Stromal cell of bone marrow (primary cell): ENCODE data around the gene BCAS3.
"Not testable (repeated sequence)": the region's sequence is repeated elsewhere in the genome, so short reads cannot be mapped to it uniquely, and the experiment has no call there.

ENCODE experiments used
- DNase-seq: peaks from one replicate; pipeline ENCODE4 v3.0.0-alpha.2; 2012; ENCODE audit warnings: low read depth

The BCAS3 gene

DNA sequence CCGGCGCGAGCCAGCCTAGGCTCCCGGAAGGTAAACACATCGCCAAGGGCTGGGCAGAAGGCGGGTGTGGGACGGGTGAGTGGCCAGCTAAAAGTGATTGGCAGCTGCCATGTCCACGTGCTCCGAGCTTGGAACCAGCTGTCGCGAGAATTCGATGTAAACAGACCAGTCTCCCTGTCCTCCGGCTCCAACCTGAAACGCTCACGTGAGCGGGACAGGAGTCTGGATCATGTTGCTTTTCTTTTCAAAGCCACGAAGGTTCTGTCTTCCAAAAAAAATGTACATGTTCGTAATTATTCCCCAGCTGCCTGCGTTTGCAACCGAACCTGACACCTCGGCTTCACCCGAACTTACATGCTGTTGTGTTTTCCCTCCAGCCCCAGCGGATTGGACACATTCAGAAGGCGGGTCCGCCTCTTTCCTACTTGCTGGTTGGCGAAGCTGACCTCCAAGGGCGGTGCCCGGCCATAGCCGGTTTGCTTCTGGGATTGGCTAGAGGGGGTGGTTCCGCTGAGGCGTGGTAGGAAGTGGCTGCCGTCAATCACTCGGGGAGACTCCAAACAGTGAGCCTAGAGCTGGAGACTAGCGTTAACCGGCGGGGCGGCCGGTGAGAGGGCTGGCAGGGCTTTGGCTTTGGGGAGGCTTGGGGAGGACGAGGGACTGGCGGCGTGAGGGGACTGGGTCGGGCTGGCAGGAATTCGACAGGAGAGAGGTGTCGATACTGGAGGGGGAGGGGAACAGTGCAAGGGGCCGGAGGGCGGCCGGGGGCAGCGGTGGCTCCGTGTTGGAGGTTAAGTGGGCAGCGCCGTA, at the start of gene BCAS3:
Gene BCAS3 (plus strand): TSS at position 544 of the 810 bp plus-strand sequence.
- DNase-seq = peak; percentile 99

DNA sequence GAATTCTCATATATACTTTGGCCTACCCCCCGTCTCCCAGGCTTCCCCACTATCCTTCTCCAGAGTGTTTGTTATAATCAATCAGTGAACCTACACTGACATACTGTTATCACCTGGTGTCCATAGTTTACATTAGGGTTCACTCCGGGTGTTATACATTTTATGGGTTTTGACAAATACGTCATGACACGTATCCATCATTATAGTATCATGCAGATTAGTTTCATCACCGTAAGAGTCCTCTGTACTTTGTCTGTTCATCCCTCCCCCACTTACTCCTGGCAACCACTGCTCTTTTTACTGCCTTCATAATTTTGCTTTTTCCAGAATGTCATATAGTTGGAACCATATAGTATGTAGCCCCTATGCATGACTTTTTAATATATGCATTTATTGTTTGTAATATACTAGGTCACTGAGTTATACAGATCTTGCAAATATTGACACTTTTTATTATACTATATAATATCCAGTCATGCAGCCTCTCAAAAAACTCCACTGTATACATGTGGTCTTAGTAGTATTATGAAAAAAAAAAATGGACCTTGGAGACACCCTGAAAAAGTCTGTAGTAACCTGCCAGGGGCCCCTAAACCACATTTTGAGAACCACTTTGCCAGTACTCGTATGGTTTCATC, 49.3 kb upstream of the BCAS3 start:
- no peak for DNase-seq

DNA sequence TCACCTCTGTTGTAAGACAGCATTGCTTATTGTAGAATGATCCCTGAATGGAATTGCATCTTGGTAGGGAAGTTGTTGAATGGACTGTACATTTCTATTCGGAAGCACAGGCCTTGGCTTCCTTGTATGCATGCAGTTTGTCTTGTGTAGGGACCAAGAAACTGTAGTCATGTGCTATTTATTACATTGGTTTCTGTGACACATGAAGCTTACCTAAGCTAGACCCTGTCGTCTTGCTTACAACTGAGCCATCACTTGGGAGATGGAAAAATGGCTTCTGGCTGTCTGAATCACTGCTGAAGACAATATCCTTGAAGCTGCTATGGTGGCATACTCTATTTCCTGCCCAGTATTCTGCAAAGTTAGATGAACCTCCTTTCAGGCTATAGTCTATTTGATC, 48.5 kb upstream of the BCAS3 start:
- DNase-seq = no peak

DNA sequence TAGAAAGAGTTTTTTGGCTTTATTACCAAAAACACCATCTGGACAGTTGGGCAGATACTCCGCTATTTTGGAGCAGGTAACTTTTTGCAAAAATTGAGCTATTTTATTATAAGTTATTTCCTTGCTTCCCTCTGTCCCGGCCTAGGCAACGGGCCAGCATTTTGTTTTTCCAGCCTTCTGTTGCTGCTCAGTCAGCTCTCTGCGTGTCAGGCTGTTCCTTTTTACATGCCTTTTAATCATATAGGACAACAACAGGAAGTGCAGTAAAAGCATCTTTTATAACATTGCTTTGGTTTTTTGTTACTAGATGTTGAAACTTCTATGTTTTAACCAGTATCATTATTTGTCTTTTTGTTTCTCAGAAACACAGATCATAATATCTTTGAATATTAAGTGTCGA, 47.3 kb upstream of the BCAS3 start:
- DNase-seq = peak; percentile 18

DNA sequence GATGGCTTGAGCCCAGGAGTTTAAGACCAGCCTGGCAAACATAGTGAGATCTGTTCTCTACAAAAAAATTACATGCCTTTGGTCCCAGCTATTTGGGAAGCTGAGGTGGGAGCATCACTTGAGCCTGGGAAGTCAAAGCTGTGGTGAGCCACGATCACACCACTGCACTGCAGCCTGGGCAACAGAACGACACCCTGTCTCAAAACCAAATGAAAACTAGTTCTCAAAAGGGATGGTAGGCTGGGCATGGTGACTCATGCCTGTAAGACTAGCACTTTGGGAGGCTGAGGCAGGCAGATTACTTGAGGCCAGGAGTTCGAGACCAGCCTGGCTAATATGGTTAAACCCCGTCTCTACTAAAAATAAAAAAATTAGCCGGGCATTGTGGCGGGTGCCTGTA, 46.5 kb upstream of the BCAS3 start:
- no peak for DNase-seq

DNA sequence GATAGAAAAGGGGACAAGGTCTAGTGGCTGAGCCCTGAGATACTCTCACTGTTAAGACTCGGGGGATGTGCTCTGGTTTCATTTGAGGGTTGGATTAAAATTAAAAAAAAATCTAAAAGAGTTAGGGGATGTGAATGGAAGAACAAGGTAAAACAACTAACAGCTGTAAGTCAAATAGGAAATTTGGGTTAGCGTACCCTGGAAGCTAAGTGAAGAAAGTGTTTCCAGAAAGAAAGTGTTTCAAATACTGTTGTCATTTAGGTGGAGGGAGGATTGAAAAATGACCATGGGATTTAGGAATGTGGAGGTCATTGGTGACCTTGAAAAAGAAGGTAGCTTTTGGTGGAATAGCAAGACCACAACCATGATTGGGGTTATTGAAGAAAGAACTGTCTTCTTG, 40.0 kb upstream of the BCAS3 start:
- no peak for DNase-seq

DNA sequence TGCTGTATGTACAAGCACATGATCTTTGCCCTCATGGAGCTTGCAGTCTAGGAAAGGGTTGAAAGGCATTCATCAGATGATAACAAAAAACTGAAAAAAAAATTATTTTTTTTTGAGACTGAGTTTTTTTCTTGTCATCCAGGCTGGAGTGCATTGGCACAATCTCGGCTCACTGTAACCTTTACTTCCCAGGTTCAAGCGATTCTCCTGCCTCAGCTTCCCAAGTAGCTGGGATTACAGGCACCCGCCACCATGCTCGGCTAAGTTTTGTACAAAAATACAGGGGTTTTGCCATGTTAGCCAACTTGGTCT, 38.7 kb upstream of the BCAS3 start:
- DNase-seq = no peak

DNA sequence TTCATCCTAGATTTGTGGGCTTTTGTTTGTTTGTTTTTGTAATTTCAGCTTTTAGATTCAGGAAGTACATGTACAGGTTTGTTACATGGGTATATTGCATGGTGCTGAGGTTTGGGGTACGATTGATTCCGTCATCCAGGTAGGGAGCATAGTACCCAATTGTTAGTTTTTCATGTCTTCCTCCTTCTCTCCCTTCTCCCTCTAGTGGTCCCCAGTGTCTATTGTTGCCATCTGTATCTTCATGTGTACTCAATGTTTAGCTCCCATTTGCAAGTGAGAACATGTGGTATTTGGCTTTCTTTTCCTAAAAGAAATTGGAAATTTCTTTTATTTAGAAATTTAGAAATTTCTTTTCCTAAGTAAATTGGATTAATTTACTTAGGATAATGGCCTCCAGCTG, 37.1 kb upstream of the BCAS3 start:
- no peak for DNase-seq

DNA sequence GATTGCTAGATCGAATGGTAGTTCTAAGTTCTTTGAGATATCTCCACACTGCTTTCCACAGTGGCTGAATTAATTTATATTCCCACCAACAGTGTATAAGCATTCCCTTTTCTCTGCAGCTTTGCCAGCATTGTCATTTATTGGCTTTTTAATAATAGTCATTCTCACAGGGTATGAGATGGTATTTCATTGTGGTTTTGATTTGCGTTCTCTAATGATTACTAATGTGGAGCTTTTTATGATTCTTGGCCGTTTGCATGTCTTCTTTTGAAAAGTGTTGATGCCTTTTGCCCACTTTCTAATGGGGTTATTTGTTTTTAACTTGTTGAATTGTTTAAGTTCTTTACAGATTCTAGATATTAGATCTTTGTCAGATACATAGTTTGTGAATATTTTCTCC, 36.5 kb upstream of the BCAS3 start:
- no peak for DNase-seq

DNA sequence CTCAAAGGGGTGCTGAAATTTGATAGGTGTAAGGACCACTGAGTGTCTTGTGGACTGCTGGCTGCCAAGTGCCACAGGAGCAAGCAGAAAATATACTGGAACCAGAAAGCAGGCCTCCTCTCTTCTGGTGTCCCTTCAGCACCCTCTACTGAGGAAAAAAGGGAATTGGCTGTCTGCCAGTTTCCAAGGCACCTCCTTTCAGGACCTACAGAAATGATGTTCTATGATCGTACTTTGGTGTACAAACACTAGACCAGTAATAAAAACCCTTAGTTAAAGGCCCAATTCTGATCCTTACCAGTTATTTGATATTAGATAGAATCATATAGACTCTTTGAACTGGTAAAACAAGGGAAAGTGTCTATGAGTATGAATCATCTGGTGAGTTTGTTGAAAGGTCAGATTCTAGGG, 35.8 kb upstream of the BCAS3 start:
- DNase-seq = peak; percentile 58

DNA sequence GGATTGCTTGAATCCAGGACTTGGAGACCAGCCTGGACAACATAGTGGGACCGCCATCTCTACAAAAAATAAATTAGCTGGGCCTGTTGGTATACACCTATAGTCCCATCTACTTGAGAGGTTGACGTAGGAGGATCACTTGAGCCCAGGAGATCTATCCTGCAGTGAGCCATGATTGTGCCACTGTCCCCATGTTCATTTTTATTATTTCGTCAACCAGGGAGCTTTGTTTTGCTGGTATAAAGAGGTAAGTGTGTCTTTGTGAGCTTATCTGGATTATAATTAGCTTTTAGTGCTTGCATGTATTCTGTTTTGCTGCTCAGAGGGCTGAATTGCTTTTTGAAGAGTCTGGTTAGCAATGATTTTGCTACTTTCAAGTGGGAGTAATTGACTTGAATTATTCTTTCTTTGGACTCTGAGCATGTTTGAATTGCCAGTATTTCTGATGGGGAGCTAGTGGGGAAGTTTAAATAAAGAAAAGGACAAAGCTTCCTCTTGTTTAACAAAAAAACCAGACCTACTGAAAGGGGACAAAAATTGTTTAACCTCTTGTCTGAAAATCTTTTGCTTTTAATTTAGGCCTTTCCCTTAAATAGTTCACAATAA, 31.6 kb upstream of the BCAS3 start:
- no peak for DNase-seq

DNA sequence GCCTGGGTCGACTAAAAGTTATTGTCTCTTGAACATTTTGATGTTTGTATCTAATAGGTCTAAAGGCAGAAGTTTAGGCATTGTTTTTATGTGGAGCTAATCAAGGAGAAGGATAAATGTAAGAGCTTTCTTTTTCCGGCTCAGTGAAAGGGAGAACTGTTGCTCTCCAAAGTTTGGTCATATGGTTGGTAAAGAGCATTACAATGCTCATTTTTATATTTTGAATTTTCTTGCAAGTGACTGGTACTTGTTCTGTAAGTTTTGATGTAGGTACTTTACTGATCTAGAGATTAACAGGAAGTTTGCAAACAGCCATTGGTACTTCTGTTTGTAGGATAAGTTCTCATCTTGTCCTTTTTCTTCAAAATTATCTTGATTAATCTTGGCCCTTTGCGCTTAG, 30.9 kb upstream of the BCAS3 start:
- DNase-seq = no peak

DNA sequence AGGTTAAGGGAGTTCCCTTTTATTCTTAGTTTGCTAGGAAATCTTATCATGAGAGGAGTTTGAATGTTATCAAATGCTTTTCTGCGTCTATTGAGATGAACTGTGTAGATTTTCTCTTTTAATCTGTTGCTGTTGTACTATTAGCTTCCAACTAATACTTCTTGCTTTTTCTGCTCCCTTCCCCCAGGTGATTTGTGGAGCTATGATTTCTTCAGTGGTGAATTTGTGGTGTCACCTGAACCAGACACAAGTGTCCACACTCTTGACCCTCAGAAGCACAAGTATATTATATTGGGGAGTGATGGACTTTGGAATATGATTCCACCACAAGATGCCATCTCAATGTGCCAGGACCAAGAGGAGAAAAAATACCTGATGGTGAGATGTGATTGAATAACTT, 29.9 kb upstream of the BCAS3 start:
- DNase-seq = no peak

DNA sequence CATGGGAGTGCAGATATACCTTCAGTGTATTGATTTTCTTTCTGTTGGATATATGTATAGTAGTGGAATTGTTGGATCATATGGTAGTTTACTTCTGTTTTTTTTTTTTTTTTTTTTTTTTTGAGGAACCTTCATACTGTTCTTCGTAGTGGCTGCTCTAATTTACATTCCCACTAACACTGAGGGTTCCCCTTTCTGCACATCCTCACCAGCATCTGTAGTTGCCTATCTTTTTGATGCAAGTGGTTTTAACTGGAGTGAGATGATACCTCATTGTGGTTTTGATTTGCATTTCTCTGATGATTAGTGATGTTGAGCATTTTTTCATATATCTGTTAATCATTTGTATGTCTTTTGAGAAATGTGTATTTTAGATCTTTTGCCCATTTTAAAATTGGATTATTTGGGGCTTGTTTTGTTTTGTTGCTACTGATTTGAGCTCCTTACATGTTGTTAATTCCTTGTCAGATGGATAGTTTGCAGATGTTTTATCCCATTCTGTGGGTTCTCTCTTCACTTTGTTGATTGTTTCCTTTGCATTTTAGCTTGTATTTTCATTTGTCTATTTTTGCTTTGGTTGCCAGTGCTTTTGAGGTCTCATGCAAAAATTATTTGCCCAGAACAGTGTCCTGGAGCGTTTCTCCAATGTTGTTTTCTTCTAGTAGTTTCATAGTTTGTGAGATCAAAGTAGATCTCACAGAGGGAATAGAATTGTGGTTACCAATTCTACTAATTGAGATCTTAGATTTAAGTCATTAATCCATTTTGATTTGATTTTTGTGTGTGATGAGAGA, 25.0 kb upstream of the BCAS3 start:
- no peak for DNase-seq

DNA sequence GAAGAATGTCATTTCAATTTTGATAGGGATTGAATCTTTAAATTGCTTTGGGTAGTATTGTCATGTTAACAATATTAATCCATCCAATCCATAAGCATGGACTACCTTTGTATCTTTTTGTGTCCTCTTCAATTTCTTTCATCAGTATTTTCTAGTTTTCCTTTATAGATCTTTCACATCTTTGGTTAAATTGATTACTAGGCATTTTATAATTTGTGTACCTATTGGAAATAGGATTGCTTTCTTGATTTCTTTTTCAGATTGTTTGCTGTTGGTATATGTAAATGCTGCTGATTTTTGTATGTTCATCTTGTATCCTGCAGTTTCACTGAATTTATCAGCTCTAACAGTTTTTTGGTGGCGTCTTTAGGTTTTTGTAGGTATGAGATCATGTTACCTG, 24.1 kb upstream of the BCAS3 start:
- no peak for DNase-seq

DNA sequence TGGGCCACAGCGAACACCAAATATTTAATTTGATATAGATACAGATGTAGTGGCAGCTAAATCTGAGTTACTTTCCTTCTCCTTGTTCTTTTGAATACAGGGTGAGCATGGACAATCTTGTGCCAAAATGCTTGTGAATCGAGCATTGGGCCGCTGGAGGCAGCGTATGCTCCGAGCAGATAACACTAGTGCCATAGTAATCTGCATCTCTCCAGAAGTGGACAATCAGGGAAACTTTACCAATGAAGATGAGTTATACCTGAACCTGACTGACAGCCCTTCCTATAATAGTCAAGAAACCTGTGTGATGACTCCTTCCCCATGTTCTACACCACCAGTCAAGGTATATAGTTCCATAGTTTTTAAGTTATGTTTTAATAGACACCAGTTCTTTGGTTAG, 21.2 kb upstream of the BCAS3 start:
- no peak for DNase-seq

DNA sequence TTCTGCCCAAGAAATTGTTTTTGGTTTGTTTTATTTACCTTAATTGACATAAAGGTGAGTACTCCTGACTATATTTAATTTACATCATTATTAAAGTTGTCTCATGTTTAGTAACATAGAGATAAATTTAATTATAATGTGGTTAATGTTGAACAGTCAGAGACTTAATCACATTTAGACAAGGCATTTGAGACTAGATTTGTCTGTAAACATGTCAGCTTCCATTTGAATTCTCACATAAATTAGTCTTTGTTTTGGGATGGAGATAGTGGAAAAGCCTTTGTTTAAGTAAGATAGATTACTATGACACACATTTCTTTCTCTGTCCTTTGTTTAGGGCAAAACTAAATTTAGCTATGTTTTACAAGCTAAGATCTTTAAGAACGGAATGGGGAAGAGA, 18.5 kb upstream of the BCAS3 start:
- no peak for DNase-seq

DNA sequence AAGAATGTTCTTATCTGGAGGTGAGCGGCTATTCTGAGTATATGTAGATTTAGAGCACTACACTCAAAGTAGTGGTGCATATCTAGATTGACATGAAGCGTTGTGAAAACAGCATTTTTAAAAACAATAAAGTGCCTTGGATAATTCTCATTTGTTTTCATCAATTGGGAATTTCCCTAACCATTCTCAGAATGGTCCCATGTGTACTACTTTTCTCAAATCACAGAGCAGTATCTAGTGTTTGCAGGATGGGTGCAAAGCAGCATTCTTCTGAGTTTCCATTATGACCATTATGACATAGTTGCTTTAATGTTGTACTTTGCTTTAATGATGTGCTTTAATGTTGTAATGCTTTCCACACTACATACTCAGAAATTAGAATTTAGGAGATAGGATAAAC, 16.2 kb upstream of the BCAS3 start:
- DNase-seq = no peak

DNA sequence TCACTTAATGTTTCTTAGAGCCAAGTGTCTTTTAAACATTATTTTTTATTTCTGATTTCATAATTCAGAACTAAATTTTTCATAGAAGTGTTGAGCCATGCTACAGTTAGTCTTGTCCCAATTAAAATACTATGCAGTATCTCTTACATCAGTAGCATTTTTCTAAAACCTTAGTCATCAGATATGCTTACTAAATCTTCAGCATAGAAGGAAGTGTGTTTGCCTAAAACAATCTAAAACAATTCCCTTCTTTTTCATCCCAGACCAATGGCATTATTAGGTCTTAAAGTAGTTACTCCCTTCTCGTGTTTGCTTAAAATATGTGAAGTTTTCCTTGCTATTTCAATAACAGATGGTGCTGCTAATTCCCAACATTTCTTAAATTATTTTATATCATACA, 13.6 kb upstream of the BCAS3 start:
- no peak for DNase-seq

DNA sequence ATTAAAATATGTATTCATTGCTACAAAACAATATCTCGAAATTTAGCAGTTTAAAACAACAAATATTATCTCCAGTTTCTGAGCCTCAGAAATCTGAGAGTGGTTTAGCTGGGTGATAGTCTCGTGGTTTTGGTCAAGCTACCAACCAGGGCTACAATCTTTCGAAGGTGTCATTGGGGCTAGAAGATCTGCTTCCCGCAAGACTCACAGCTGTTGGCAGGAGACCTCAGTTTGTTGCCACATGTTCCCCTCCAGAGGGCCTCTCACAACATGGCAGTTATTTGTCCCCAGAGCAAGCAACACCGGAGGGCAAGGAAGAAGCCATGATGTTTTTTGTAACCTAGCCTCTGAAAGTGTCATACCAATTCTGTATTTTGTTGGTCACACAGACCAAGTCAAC, 12.0 kb upstream of the BCAS3 start:
- DNase-seq = no peak

DNA sequence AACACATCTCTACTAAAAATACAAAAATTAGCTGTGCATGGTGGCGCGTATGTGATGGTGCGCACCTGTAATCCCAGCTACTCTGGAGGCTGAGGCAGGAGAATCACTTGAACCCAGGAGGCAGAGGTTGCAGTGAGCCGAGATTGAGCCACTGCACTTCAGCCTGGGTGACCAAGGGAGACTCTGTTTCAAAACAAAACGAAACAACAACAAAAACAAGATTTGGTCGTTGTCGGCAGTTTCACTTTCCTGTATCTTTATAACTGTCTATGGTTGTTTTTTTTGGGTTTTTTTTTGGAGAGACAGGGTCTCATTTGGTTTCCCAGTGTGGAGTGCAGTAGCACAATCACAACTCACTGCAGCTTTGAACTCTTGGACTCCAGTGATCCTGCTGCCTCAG, 8.9 kb upstream of the BCAS3 start:
- not testable (repeated sequence) for DNase-seq

DNA sequence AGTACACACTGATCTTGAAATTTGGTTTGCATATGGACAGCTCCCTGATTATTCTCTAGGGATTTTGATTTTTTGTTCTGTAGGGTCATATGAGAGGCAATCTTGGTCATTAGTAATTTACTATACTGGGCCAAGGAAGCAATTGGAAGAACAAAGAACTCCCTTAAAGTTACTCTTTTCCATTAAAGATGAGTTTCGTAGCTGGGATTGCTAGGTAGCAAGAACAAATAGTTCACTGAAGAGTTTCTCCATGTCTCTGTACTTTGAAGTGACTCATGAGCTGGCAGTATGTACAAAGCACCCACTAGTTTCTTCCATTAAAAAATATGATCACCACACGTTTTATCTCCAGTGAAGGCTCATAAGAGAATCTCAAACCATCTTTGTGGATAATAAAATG, 6.2 kb upstream of the BCAS3 start:
- no peak for DNase-seq

DNA sequence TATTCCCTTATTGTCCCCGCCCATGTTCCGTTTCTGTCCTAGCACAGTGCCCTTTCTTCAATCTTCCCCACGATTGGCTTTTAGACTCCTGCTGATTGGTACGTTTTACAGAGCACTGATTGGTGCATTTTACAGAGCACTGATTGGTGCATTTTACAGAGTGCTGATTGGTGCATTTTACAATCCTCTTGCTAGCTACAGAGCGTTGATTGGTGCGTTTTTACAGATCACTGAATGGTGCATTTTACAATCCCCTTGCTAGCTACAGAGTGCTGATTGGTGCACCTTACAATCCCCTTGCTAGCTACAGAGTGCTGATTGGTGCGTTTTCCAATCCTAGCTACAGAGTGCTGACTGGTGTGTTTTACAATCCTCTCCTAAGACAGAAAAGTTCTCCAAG, 3.0 kb upstream of the BCAS3 start:
- DNase-seq = not testable (repeated sequence)
